Loucy (cell line): ENCODE measurements around the gene GAS6.

Experiments
- EZH2phosphoT487 ChIP-seq: fragments of 200-600 bp; IDR thresholded peaks from 2 replicates; pipeline ENCODE4 v1.6.1; 2018; ENCODE audit warnings: antibody characterized with exemption, mild to moderate bottlenecking, moderate library complexity, borderline replicate concordance
- TF ChIP-seq, protein P1 (sequence below): fragments of 200-600 bp; sonication (generic); conservative IDR thresholded peaks from 2 replicates; pipeline ENCODE4 v1.5.1; 2014; ENCODE audit warnings: mild to moderate bottlenecking, antibody characterized with exemption, low read length

- TF ChIP-seq, protein P1, sequence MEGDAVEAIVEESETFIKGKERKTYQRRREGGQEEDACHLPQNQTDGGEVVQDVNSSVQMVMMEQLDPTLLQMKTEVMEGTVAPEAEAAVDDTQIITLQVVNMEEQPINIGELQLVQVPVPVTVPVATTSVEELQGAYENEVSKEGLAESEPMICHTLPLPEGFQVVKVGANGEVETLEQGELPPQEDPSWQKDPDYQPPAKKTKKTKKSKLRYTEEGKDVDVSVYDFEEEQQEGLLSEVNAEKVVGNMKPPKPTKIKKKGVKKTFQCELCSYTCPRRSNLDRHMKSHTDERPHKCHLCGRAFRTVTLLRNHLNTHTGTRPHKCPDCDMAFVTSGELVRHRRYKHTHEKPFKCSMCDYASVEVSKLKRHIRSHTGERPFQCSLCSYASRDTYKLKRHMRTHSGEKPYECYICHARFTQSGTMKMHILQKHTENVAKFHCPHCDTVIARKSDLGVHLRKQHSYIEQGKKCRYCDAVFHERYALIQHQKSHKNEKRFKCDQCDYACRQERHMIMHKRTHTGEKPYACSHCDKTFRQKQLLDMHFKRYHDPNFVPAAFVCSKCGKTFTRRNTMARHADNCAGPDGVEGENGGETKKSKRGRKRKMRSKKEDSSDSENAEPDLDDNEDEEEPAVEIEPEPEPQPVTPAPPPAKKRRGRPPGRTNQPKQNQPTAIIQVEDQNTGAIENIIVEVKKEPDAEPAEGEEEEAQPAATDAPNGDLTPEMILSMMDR = no peak
- TF ChIP-seq EZH2phosphoT487 = no peak
These were observed 37.4 kb upstream of the GAS6 start for GRCh38 chr13:113901231-113901630.
